Astrocyte (in vitro differentiated cells and primary cell): Measurements from ENCODE around the gene SLC25A10. TPM values are rescaled to one million over a fixed set of nuclear protein-coding genes. Genes with fewer than 3 reads are reported as not detected.

Experiments
- DNase-seq: peaks from one replicate; pipeline ENCODE4 v3.0.0-alpha.2; 2010; ENCODE audit warnings: low read depth
- FAIRE-seq: peaks from 2 replicates; lab custom pipeline; 2011; peaks lifted over from hg19 to GRCh38; lab: Jason Lieb, UNC
- H2AFZ ChIP-seq: 2 replicates; pipeline ENCODE4 v1.6.0; 2012; ENCODE audit warnings: low read depth, low read length, inconsistent platforms
- H3K27ac ChIP-seq: 2 replicates; pipeline ENCODE4 v1.5.1; 2011; ENCODE audit warnings: low read depth, low read length, inconsistent platforms
- H3K27me3 ChIP-seq: 2 replicates; pipeline ENCODE4 v1.6.0; 2011; ENCODE audit warnings: low read length, inconsistent platforms; ENCODE audit not compliant: insufficient read depth
- H3K36me3 ChIP-seq: 2 replicates; pipeline ENCODE4 v1.5.1; 2011; ENCODE audit warnings: low read length, inconsistent platforms; ENCODE audit not compliant: insufficient read depth
- H3K4me1 ChIP-seq: 2 replicates; pipeline ENCODE4 v1.5.1; 2011; ENCODE audit warnings: low read length, inconsistent platforms; ENCODE audit not compliant: insufficient read depth
- H3K4me2 ChIP-seq: 2 replicates; pipeline ENCODE4 v1.6.0; 2012; ENCODE audit warnings: low read length, inconsistent platforms
- H3K4me3 ChIP-seq: 2 replicates; pipeline ENCODE4 v1.5.1; 2011; ENCODE audit warnings: low read depth, mild to moderate bottlenecking, low read length, inconsistent platforms; ENCODE audit not compliant: insufficient read depth
- H3K79me2 ChIP-seq: 2 replicates; pipeline ENCODE4 v1.6.0; 2012; ENCODE audit warnings: mild to moderate bottlenecking, low read length, inconsistent platforms; ENCODE audit not compliant: insufficient read depth
- H3K9ac ChIP-seq: 2 replicates; pipeline ENCODE4 v1.6.0; 2012; ENCODE audit warnings: mild to moderate bottlenecking, low read length, inconsistent platforms
- H3K9me3 ChIP-seq: 2 replicates; pipeline ENCODE4 v1.5.1; 2012; ENCODE audit warnings: low read depth, mild to moderate bottlenecking, low read length, inconsistent platforms; ENCODE audit not compliant: insufficient read depth
- H4K20me1 ChIP-seq: 2 replicates; pipeline ENCODE4 v1.6.0; 2012; ENCODE audit warnings: low read length, inconsistent platforms; ENCODE audit not compliant: insufficient read depth
- H3K27ac Mint-ChIP-seq: one replicate; pipeline ENCODE4 v1.8.0; 2021; ENCODE audit warnings: mild to moderate bottlenecking, mixed read lengths; ENCODE audit not compliant: unreplicated experiment
- H3K27me3 Mint-ChIP-seq: one replicate; pipeline ENCODE4 v1.8.0; 2021; ENCODE audit warnings: low read depth, mixed read lengths; ENCODE audit not compliant: unreplicated experiment
- H3K36me3 Mint-ChIP-seq: one replicate; pipeline ENCODE4 v1.8.0; 2021; ENCODE audit warnings: low read depth, mixed read lengths; ENCODE audit not compliant: unreplicated experiment
- H3K4me1 Mint-ChIP-seq: one replicate; pipeline ENCODE4 v1.8.0; 2021; ENCODE audit warnings: low read depth, mixed read lengths; ENCODE audit not compliant: unreplicated experiment
- H3K4me3 Mint-ChIP-seq: one replicate; pipeline ENCODE4 v1.8.0; 2021; ENCODE audit warnings: mild to moderate bottlenecking, moderate library complexity, mixed read lengths; ENCODE audit not compliant: unreplicated experiment
- H3K9me3 Mint-ChIP-seq: one replicate; pipeline ENCODE4 v1.8.0; 2021; ENCODE audit warnings: mild to moderate bottlenecking, mixed read lengths; ENCODE audit not compliant: unreplicated experiment
- CTCF ChIP-seq: IDR thresholded peaks from 2 replicates; pipeline ENCODE4 v1.5.1; 2011; ENCODE audit warnings: low read depth, mild to moderate bottlenecking, inconsistent platforms, low read length, moderate library complexity; ENCODE audit not compliant: insufficient read depth
- EZH2 ChIP-seq: IDR thresholded peaks from 2 replicates; pipeline ENCODE4 v1.6.1; 2012; ENCODE audit warnings: mild to moderate bottlenecking, low read length, inconsistent platforms; ENCODE audit not compliant: insufficient read depth
- total RNA-seq: library from RNA; stranded (reverse); gene quantifications from 2 replicates; pipeline ENCODE4 v1.2.1, GENCODE V29; 2021

SLC25A10 gene
- total RNA-seq, 1 donor from 2014 or later: 9.3 TPM

- Histone ChIP-seq H3K36me3 (no peaks in the 10 kb centered on the region), H2AFZ (no peak overlapping the region), H3K79me2 (peaks cover 10% of the 10 kb centered on the region), H3K27me3 (no peaks in the 10 kb centered on the region), H3K9me3 (no peaks in the 10 kb centered on the region), H3K4me3 (no peak overlapping the region), H4K20me1 (peaks cover 16% of the 10 kb centered on the region), H3K4me1 (peaks cover 10% of the 10 kb centered on the region), H3K27ac (no peak overlapping the region), H3K9ac (no peak overlapping the region), H3K4me2 (no peak overlapping the region)
- no peaks in the 10 kb centered on the region for H3K9me3 Mint-ChIP-seq
- H3K27me3 Mint-ChIP-seq: no peaks in the 10 kb centered on the region
- no peak overlapping the region for H3K27ac Mint-ChIP-seq
- DNase-seq (no peak), FAIRE-seq (no peak)
- H3K4me1 Mint-ChIP-seq: peaks cover 2% of the 10 kb centered on the region
- TF ChIP-seq EZH2: no peak
- no peak for TF ChIP-seq CTCF
- no peaks in the 10 kb centered on the region for H3K36me3 Mint-ChIP-seq
- H3K4me3 Mint-ChIP-seq: no peak overlapping the region
Observed at GRCh38 chr17:81717766-81718089, 5.6 kb downstream of the SLC25A10 start.

DNA sequence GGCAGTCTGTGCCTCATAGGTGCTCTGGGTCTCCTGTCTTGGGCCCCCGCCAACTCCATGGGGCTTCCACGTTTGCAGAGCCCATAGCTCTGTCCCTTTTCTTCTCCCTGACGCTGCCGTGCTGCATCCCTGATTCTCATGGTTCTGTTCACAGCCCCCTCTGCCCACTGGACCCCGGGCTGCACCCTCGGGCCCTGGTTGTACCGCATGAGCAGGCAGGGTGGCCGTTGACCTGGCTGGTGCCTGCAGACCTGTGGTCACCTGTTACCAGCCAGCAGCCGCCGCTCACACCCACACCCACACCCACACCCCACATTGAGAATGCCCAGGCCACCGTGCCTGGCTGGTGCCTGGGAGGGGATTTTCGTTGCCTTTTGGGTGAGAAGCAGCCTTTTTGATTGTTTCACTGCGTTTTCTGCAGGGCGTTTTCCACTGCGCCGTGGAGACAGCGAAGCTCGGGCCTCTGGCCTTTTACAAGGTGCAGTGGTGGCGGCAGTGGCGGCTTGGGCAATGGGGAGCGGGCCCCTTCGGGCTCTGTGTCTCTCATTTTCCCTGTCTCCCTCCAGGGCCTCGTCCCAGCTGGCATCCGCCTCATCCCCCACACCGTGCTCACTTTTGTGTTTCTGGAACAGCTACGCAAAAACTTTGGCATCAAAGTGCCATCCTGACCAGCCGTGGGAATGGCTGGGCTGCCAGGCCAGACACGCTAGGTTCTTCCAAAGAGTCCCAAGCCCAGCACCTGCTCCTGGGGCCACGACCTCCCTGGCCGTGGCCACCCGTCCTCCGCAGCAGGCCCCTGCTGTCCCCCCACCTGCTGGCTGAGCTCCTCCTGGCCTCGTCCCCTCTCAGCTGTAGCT, 7.6 kb downstream of the SLC25A10 start:
- no peaks in the 10 kb centered on the region for H3K9me3 Mint-ChIP-seq
- no peaks in the 10 kb centered on the region for H3K4me1 ChIP-seq
- H4K20me1 ChIP-seq: peaks cover 5% of the 10 kb centered on the region
- no peak overlapping the region for H3K4me3 Mint-ChIP-seq
- no peak overlapping the region for H3K9ac ChIP-seq
- peaks cover 6% of the 10 kb centered on the region for H3K27me3 Mint-ChIP-seq
- no peaks in the 10 kb centered on the region for H3K36me3 Mint-ChIP-seq
- no peak overlapping the region for H3K27ac Mint-ChIP-seq
- DNase-seq: no peak
- no peaks in the 10 kb centered on the region for H3K27me3 ChIP-seq
- no peaks in the 10 kb centered on the region for H3K79me2 ChIP-seq
- no peak overlapping the region for H3K4me3 ChIP-seq
- no peak for TF ChIP-seq EZH2
- TF ChIP-seq CTCF: no peak
- H2AFZ ChIP-seq: no peak overlapping the region
- H3K4me2 ChIP-seq: no peak overlapping the region
- H3K9me3 ChIP-seq: no peaks in the 10 kb centered on the region
- no peak overlapping the region for H3K27ac ChIP-seq
- no peaks in the 10 kb centered on the region for H3K4me1 Mint-ChIP-seq
- H3K36me3 ChIP-seq: no peaks in the 10 kb centered on the region
- FAIRE-seq: no peak
